NT2/D1 (cell line): ENCODE data around the gene IGSF9B.

Experiments
- SUZ12 ChIP-seq: IDR thresholded peaks from 2 replicates; pipeline ENCODE4 v1.6.1; 2011; ENCODE audit not compliant: insufficient read length, insufficient read depth; ENCODE audit errors: extremely low read depth
- YY1 ChIP-seq: IDR thresholded peaks from 2 replicates; pipeline ENCODE4 v1.6.1; 2011; ENCODE audit not compliant: insufficient read length, insufficient read depth
- ZNF274 ChIP-seq: IDR thresholded peaks from 2 replicates; pipeline ENCODE4 v1.6.1; 2011; ENCODE audit warnings: mild to moderate bottlenecking, low read depth, low read length

DNA sequence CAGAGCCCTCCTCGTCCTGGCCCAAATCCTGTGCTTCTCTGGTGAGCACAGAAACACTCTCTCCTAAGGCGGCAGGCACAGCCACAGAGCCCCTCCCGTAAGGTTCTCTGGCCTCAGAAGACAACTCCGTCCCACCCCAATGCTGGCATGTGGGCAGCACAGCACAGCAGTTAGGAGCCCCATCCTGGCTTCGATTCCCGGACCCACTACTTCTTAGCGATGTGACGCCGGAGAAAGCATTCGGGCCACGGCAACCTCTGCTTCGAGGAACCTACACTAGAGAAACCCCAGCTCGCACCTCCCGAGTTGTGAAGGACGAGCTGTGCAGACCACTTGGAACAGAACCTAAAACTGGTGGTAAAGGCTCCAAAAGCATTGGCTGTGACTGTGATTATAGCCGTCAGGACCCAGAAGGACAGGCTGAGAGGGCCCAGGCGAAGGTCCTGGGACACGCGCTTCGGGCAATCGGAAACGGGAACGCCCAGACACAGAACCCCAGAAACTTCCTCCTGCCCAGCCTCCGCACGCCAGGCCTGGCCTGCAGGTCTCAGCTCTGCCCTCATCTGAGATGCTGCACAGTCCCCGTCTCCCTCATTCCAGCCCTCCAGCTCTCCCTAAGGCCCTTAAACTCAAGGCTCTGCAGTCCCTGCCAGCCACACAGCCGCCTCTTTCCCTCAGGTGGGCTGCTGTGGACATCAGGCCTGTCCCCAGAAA is 26.6 kb downstream of the IGSF9B start:
- TF ChIP-seq YY1, result no peak
- no peak for TF ChIP-seq SUZ12
- no peak for TF ChIP-seq ZNF274
